HepG2 (cell line): ENCODE data around the gene TNFRSF6B. TPM values are rescaled to one million over a fixed set of nuclear protein-coding genes. Genes with fewer than 3 reads are reported as not detected.
A peak's percentile ranks its signal among the peaks of the same experiment; 100 is the strongest.

Experiments
- DMTF1 ChIP-seq: sonication (generic); formaldehyde crosslinking; IDR thresholded peaks from 2 replicates; pipeline ENCODE4 v1.4.0; 2020; ENCODE audit warnings: mild to moderate bottlenecking, missing genetic modification reagents
- HNF4A ChIP-seq: sonication (generic); formaldehyde crosslinking; IDR thresholded peaks from 2 replicates; pipeline ENCODE4 v1.4.0; 2020; ENCODE audit warnings: missing genetic modification reagents
- HNF4G ChIP-seq, 2 experiments: sonication (generic) in 1 of 2; formaldehyde crosslinking in 1 of 2; IDR thresholded peaks; 2 replicates each; pipeline versions ENCODE4 v1.4.0 to v1.6.1; 2011 to 2020; ENCODE audit warnings: borderline replicate concordance in 2 of 2, low read depth in 2 of 2, mild to moderate bottlenecking in 2 of 2, low read length in 1 of 2, missing genetic modification reagents in 1 of 2, moderate library complexity in 1 of 2
- HOXD1 ChIP-seq: sonication (generic); formaldehyde crosslinking; IDR thresholded peaks from 2 replicates; pipeline ENCODE4 v1.5.0; 2020; ENCODE audit warnings: missing genetic modification reagents
- JARID2 ChIP-seq: sonication (generic); formaldehyde crosslinking; IDR thresholded peaks from 2 replicates; pipeline ENCODE4 v1.8.1; 2023; ENCODE audit warnings: missing genetic modification reagents, inconsistent platforms; ENCODE audit not compliant: insufficient replicate concordance
- MAX ChIP-seq: IDR thresholded peaks from 2 replicates; pipeline ENCODE4 v1.6.1; 2012; ENCODE audit warnings: inconsistent platforms
- NRL ChIP-seq: sonication (generic); formaldehyde crosslinking; IDR thresholded peaks from 2 replicates; pipeline ENCODE4 v1.5.0; 2020; ENCODE audit warnings: missing genetic modification reagents, mild to moderate bottlenecking, moderate library complexity, borderline replicate concordance
- PATZ1 ChIP-seq: sonication (generic); formaldehyde crosslinking; IDR thresholded peaks from 2 replicates; pipeline ENCODE4 v1.4.0; 2020; ENCODE audit warnings: missing genetic modification reagents
- RAD21 ChIP-seq: fragments of 450-650 bp; formaldehyde crosslinking; IDR thresholded peaks from 2 replicates; pipeline ENCODE4 v1.5.0; 2020; ENCODE audit warnings: mild to moderate bottlenecking
- SP2 ChIP-seq: sonication (generic); formaldehyde crosslinking; IDR thresholded peaks from 2 replicates; pipeline ENCODE4 v1.5.1; 2020; ENCODE audit warnings: mild to moderate bottlenecking, missing genetic modification reagents
- SRSF1 ChIP-seq: fragments of 200-400 bp; formaldehyde crosslinking; optimal IDR thresholded peaks from 2 replicates; pipeline ENCODE3; 2017; ENCODE audit warnings: mild to moderate bottlenecking, low read depth, low read length, moderate library complexity
- TP53 ChIP-seq: sonication (generic); formaldehyde crosslinking; conservative IDR thresholded peaks from 2 replicates; pipeline ENCODE4 v1.4.0; 2020; ENCODE audit warnings: missing genetic modification reagents
- ZHX2 ChIP-seq, 2 experiments: sonication (generic) in 1 of 2; formaldehyde crosslinking in 1 of 2; IDR thresholded peaks; 2 replicates each; pipeline versions ENCODE4 v1.6.1 to v1.9.0; 2014 to 2022; ENCODE audit warnings: antibody characterized with exemption in 1 of 2, borderline replicate concordance in 1 of 2, inconsistent platforms in 1 of 2, low read depth in 1 of 2, missing genetic modification reagents in 1 of 2
- ZNF33B ChIP-seq: sonication (generic); formaldehyde crosslinking; IDR thresholded peaks from 2 replicates; pipeline ENCODE4 v1.5.1; 2020; ENCODE audit warnings: mild to moderate bottlenecking, missing genetic modification reagents
- ZNF761 ChIP-seq: sonication (generic); formaldehyde crosslinking; conservative IDR thresholded peaks from 2 replicates; pipeline ENCODE4 v1.4.0; 2020; ENCODE audit warnings: mild to moderate bottlenecking, missing genetic modification reagents
- ZNF883 ChIP-seq: sonication (generic); formaldehyde crosslinking; IDR thresholded peaks from 2 replicates; pipeline ENCODE4 v1.5.1; 2020; ENCODE audit warnings: mild to moderate bottlenecking, missing genetic modification reagents; ENCODE audit errors: not compliant biosample characterization
- polyA plus RNA-seq, 8 experiments: library from polyadenylated mRNA; depleted of rRNA in 3 of 8; stranded (reverse) in 7 of 8; unstranded in 1 of 8; fragments of >200 nt; fragmentation: Illumina TruSeq in 4 of 8; extraction: Trizol in 4 of 8; gene quantifications; 2 replicates each; pipeline versions ENCODE4 v1.2.1 to v1.2.3, GENCODE V29; 2011 to 2016; ENCODE audit warnings: low read depth in 4 of 8, missing spikeins in 1 of 8, mixed read lengths in 1 of 8; ENCODE audit not compliant: insufficient read depth in 1 of 8
- total RNA-seq, 5 experiments: library from RNA; depleted of rRNA; stranded (reverse); fragments of >200 nt; fragmentation: Illumina TruSeq; extraction: Trizol; gene quantifications; 2 replicates each; pipeline ENCODE4 v1.2.3, GENCODE V29; 2016; ENCODE audit warnings: low read depth in 1 of 5

Gene TNFRSF6B
- total and polyA plus RNA-seq, 2 of the 13 experiments (the other 11 are each of a cell fraction or from before 2014, with no cell fraction given), result 0.24 TPM; not detected in 1

GRCh38 chr20:63747622-63748069, 51.2 kb downstream of the TNFRSF6B start (continued):
- TF ChIP-seq PATZ1 (CRISPR knock-in tag) (peak; percentile 40), ZNF761 (CRISPR knock-in tag) (no peak), ZNF883 (CRISPR knock-in tag) (peak; percentile 12), RAD21 (CRISPR knock-in tag) (peak; percentile 52; the same call in 1 of the 2 replicates), HNF4G (IDR thresholded peaks at IDR 0.05; ENCODE audit: borderline replicate concordance, low read depth, low read length) (peak; percentile 20; the same call in 1 of the 2 replicates), HNF4G (CRISPR knock-in tag; IDR thresholded peaks at IDR 0.05; ENCODE audit: borderline replicate concordance, low read depth) (no peak), MAX (peak; percentile 28; the same call in 1 of the 2 replicates), SRSF1 (no peak), HOXD1 (CRISPR knock-in tag) (no peak), ZHX2 (IDR thresholded peaks at IDR 0.05; ENCODE audit: low read depth) (no peak), ZHX2 (CRISPR knock-in tag; IDR thresholded peaks at IDR 0.05; ENCODE audit: borderline replicate concordance) (no peak), TP53 (CRISPR knock-in tag) (no peak), NRL (CRISPR knock-in tag) (peak; percentile 63; the same call in 1 of the 2 replicates), JARID2 (no peak), HNF4A (CRISPR knock-in tag) (peak; percentile 25; the same call in 1 of the 2 replicates), SP2 (CRISPR knock-in tag) (0 out of 2 replicates have a peak, but pooled peaks have one; percentile 38), ZNF33B (no peak), DMTF1 (CRISPR knock-in tag) (no peak)
